DMS53 treated with DMSO at 0.1 percent for 48 hours (cell line): ENCODE results near the gene GRAP2.

ENCODE experiments used
- DNase-seq: peaks from one replicate; lab custom pipeline; 2025; ENCODE audit not compliant: unreplicated experiment; lab: John Stamatoyannopoulos, UW

Gene GRAP2

DNA sequence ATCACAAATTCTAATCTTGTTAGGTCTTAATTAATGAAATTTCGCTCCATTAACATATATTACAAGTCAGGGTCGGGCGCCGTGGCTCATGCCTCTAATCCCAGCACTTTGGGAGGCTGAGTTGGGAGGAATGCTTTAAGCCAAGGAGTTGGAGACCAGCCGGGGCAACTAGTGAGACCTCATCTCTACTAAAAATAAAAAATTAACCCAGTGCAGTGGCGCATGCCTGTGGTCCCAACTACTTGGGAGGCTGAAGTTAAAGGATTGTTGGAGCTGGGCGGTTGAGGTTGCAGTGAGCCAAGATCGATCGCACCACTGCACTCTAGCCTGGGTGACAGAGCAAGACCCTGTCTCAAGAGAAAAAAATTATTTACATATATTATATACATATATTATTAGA lies 61.2 kb downstream of the GRAP2 start:
- DNase-seq, result no peak

DNA sequence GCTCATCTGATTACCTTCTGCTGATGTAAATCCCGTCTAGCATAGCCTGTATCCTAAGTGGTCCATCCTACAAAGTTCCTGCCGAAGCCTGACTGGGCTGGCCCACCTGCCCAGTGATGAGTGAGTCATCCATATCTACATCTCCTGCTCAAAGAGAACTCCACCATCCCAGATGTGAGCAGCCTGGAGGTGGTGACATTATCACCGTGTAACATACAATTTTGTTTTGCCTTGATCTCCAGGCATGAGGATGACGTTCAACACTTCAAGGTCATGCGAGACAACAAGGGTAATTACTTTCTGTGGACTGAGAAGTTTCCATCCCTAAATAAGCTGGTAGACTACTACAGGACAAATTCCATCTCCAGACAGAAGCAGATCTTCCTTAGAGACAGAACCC lies 64.9 kb downstream of the GRAP2 start:
- DNase-seq, result peak; percentile 77

- no peak for DNase-seq
Observed at GRCh38 chr22:39966470-39966869, 65.6 kb downstream of the GRAP2 start.

DNA sequence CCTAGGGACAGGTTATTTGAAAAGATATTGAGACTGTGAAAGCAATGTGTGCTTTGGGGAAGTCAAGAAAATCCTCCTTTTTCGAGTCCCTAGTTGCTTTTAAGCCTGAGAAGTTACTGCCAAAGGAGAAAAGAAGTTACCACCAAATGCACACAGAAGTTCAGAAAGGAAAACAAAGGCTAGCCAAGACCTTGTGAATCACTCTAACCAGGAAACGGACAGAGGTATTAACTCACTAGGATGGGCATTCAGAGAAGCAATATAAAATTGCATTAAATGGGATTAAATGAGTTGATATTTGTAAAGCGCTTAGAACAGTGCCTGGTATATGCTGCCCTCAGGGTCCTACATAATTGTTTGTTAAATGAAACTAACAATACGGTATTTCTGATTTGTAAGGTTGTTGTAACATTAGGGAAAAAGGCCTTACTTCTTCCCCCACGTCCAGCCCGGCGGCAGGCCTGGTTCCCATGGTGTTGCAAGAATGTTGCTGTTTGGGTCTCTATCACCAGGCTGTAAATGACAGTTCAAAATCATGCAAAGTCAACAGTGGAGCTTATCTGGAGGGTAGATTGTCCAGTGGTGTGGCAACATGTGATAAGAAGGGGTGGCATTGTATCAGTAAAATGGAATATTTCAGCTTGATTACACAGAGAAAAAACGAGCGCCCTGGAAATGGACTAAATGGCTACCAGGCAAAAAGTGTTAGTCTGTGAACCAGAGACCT lies 66.4 kb downstream of the GRAP2 start:
- no peak for DNase-seq

DNA sequence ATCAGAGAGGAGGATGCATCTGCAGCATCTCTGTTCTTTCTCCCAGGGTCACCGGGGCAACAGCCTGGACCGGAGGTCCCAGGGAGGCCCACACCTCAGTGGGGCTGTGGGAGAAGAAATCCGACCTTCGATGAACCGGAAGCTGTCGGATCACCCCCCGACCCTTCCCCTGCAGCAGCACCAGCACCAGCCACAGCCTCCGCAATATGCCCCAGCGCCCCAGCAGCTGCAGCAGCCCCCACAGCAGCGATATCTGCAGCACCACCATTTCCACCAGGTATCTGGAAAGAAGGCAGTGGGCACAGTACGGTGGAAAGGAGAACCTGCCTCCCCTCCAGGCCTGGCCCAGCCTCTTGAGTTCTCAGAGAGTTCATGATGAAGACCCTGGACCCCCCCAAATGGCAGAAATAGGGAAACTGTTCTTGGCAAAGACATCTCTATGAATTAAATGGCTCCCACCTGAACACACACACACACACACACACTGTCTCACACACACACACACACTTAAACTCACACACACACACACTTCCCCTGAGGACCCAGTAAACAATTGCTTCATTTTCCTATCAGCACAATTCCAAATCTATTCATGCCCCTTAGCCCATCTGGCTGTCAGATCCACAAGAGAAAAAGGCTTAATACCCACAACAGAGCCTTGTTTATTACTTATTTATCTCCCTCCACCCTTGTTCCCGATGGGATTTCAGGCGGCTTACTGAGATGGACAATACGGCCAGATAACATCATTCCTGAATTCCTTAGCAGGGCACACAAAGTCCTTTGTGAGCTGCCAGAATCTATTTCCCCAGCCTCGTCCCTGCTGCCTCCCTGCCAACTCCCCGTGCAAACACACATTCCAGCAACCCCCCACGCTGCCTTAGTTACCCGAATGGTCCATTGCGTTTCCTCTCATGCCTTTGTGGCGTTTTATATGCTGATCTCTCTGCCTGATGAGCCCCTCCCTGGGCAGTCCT lies 67.4 kb downstream of the GRAP2 start:
- no peak for DNase-seq

- DNase-seq, result no peak
Observed at GRCh38 chr22:39970742-39971141, 69.9 kb downstream of the GRAP2 start.

DNA sequence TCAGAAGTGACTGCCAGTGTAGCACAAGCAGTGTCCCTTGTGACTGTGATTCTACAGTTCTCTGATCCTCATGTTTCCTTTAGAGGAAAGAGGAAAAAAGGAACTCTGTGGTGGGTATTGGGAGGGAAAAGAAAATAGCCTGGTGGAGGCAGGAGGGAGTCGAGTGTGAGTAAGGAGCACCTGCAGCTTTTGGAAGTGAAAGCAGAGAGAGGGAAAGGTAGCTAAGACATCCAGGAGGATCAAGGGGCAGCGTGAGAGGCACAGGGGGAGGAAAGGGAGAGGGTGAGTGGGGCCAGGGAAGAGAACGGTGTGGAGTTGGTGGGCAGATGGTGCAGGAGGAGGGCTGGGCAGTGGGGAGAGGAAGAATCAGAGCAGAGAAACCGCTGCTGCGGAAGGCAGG lies 71.8 kb downstream of the GRAP2 start:
- DNase-seq, result no peak

DNA sequence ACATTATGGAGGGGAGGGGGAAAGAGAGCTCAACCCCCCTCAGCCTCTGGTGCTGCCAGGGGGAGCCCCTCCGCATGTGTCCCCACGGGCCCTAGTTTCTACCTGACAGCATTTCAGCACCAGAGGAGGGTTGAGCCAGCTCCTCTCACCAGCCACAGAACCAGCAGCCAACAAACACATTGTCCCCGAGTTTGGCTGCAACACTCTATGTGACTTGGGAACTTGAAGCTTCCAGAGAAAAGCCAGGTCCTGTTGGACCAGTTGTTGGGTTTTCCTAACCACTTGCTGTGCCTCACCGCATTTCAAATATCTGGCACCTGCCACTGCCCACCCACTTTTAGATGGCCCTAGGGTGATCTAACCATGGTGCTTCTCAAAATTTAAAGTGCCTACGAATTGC lies 72.8 kb downstream of the GRAP2 start:
- no peak for DNase-seq

GRCh38 chr22:39974065-39974464 lies 73.2 kb downstream of the GRAP2 start:
- no peak for DNase-seq

DNA sequence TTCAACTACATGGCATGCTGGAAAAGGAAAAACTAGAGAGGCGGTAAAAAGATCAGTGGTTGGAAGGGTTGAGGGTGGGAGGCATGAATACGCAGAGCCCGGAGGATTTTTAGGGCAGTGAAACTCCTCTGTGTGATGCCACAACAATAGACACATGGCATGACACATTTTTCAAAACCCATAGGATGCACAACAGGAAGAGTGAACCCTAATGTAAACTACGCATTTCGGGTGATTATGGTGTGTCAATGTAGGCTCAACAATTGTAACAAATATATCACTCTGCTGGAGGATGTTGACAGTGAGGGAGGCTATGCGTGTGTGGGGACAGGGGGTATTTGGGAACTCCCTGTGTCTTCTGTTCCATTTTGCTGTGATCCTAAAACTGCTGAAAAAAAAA lies 78.2 kb downstream of the GRAP2 start:
- DNase-seq, result no peak

DNA sequence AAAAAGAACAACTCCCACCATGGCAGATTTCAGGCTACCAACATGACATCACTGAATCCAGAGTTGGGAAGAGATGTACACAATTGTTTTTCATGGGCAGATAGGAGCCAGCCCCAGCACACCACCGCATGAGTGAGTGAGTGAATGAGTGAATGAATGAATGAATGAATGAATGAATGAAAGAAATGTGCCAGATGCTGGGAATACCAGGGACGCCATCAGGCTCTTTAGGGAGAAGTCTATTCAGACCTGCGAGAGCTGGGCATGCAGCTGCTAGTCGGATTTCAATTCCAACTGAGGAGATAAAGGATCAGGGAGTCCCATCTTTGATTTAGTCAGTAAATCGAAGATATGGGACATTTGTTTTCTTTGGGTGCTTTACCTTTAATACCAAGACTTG lies 78.6 kb downstream of the GRAP2 start:
- no peak for DNase-seq

DNA sequence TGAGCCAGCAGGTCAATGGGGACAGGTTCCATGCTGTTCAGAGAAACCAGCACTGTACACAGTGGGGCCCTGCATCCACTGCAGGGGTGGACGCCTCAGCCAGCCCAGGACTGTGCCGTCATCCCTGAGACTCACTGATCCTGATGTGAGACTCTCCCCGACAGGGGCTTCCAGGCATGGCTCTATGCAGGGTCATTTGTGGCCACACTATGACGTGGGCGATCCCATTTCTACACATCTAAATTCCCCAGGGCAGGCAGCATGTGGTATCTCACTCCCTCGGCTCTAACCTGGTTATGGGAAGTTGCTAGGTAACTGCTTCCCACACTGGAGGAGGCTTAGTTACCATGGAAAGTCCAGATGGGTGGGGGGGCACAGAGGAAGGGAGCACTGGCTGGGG lies 79.7 kb downstream of the GRAP2 start:
- DNase-seq, result no peak

DNA sequence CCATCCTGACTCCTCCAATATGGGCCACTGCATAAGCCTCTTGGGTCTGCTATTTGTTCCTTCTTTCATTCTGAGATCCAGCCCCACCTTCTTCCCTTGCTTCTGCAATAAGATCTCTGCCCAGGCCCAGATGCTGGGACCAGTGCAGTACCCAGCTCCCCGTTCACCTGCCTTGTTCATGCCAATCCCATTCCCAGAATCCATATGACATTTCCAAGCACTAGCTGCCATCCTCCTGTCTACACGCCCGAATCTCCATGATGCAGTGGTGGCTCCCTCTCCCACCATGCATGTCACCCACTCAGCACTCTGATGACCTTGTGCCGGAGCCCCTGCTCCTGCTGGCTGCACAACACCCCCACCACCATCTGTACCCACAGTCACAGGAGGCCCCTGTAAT lies 82.5 kb downstream of the GRAP2 start:
- no peak for DNase-seq

GRCh38 chr22:39984006-39984405 lies 83.1 kb downstream of the GRAP2 start:
- no peak for DNase-seq

DNA sequence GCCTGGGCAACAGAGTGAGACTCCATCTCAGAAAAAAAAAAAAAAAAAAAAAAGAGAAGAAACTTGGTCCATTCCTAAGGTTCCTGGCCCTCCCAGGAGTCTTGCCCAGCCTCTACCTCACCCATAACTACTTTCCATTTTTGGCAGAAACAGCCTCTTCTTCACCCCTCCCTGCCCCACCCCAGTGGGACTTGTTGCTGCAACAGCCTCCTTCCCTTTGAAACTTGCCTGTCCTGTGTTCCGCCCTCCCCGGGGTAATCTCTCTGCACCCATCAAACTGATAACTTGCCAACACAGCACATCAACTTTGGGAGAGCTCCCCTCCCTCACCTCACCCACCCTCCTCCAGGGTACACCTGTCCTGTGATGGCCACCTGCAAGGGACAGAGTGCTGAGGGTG lies 83.9 kb downstream of the GRAP2 start:
- no peak for DNase-seq

DNA sequence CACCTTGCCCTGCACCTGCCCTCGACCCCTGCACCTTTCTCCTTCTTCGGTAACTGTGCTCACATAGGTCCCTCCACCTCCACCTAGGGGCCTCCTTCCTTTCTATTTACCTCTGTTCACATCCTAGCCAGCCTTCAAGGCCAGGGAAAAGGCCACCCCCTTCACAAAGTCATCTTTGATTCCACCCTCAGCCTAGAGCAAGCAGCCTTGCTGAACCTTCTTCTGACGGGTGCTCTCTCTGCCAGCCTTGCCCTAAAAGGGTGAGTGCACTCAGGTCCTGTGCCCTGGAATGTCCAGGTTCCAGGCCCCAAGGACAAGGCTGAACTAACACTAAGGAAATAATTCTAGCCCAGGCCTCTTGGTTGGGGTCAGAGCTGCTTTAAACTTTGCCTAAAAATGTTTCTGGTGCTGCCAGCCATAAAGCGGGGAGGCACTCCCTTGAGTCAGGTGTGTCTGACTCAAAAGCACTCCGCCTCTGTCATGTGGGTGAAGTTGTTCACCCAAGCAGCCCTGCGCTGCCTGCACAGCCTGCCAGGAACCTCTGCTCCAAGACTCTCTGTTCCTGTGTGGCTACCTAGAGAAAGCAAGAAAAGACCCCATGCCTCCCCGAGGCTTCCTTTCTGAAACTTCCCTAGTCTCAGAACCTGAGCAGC lies 84.6 kb downstream of the GRAP2 start:
- DNase-seq, result no peak

GRCh38 chr22:39988386-39989114 lies 87.7 kb downstream of the GRAP2 start:
- DNase-seq, result no peak

GRCh38 chr22:39989633-39990032 lies 88.7 kb downstream of the GRAP2 start:
- DNase-seq, result no peak

DNA sequence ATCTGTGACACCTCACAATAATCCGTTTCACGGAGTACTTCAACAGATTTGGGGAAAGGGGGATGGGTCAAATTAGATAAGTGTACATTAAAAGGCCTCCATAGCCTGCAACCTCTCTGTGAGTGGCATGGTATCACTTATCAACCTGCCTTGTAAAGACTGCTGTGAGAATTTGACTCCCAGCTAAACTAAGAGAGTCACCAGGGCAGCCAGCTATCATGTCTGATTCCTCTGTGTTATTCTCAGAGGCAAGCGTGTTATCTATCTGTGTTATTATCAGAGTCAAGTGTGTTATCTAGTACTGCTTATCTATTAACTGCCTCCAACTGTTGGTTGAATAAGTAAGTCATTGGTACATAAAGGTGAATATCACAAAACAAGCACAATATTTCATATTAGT lies 89.8 kb downstream of the GRAP2 start:
- DNase-seq, result no peak

DNA sequence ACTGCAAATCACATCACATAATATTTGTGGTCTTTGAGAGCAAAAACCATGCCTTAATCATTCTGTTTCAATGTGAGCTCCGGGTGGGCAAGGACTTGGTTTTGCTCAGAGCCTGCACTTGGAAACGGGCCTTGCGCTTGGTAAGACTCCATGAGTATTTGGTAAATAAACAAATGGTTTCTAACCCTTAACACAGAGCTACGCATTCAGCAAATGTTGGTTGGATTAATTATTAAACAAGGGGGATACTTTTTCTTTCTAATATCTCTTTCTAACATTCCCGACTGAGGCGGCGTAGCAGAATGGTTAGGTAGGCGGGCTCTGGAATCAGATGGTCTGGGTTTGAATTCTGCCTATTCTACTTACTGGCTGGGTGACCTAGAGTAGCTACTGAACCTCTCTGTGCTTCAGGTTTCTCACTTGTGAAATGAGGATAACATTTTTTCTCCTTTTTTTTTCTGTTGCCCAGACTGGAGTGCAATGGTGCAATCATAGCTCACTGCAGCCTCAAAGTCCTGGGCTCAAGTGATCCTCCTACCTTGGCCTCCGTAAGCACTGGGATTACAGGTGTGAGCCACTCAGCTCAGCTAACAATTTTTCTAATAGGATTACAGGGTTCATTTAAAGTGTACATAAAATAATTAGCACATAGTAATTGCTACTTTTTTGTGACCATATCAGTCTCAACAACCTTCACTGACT lies 90.4 kb downstream of the GRAP2 start:
- DNase-seq, result peak; percentile 46
